Hair follicular keratinocyte (primary cell): ENCODE data around the gene CA5A. TPM values are rescaled to one million over a fixed set of nuclear protein-coding genes. Genes with fewer than 3 reads are reported as not detected.

Experiments
- total RNA-seq: library from RNA; depleted of rRNA; stranded (reverse); fragments of >200 nt; gene quantifications from 2 replicates; pipeline ENCODE4 v1.2.3, GENCODE V29; 2015

Gene CA5A
- not detected in 2 replicates for total RNA-seq

GRCh38 chr16:87936375-87937230 is at the start of gene CA5A:
Gene CA5A, minus strand, starts transcription at chr16:87936529. Its CDS starts 79 bp downstream, at chr16:87936450.

GRCh38 chr16:87950765-87951551 is 14.6 kb upstream of the CA5A start, which contains the start of gene BANP:
Gene BANP, plus strand, starts transcription at chr16:87951434. Its CDS starts 23,682 bp downstream, at chr16:87975116.

GRCh38 chr16:87869061-87869878 is 67.1 kb downstream of the CA5A start, which contains the start of gene SLC7A5:
Gene SLC7A5, minus strand, starts transcription at chr16:87869507. Its CDS starts 85 bp downstream, at chr16:87869422.

Other genes with a start within 250 kb of the CA5A start
- gene KLHDC4, start 170.5 kb downstream of the CA5A start, total RNA-seq: 14.8 and 28.3 TPM in 2 replicates
- 873 and 981 TPM in 2 replicates for gene SLC7A5, start 67.0 kb downstream of the CA5A start, total RNA-seq
- gene BANP, start 14.9 kb upstream of the CA5A start, total RNA-seq: 11.2 and 12.1 TPM in 2 replicates